ES-I3 (cell line): ENCODE measurements around the gene PERCC1.
"Not testable (repeated sequence)": the region's sequence is repeated elsewhere in the genome, so short reads cannot be mapped to it uniquely, and the experiment has no call there.

Experiments used
- H3K36me3 ChIP-seq: 2 replicates; pipeline ENCODE4 v1.6.1; 2013; ENCODE audit warnings: mild to moderate bottlenecking, low read length, control low read depth, moderate library complexity; ENCODE audit not compliant: insufficient read depth
- H3K4me1 ChIP-seq: 2 replicates; pipeline ENCODE4 v1.6.1; 2013; ENCODE audit warnings: mild to moderate bottlenecking, control low read depth, low read length; ENCODE audit not compliant: insufficient read depth
- H3K9ac ChIP-seq: 2 replicates; pipeline ENCODE4 v1.6.1; 2013; ENCODE audit warnings: low read depth, mild to moderate bottlenecking, low read length, moderate library complexity
- H3K9me3 ChIP-seq: 2 replicates; pipeline ENCODE4 v1.6.1; 2013; ENCODE audit warnings: mild to moderate bottlenecking, low read length, moderate library complexity; ENCODE audit not compliant: control insufficient read depth, insufficient read depth

PERCC1 gene

DNA sequence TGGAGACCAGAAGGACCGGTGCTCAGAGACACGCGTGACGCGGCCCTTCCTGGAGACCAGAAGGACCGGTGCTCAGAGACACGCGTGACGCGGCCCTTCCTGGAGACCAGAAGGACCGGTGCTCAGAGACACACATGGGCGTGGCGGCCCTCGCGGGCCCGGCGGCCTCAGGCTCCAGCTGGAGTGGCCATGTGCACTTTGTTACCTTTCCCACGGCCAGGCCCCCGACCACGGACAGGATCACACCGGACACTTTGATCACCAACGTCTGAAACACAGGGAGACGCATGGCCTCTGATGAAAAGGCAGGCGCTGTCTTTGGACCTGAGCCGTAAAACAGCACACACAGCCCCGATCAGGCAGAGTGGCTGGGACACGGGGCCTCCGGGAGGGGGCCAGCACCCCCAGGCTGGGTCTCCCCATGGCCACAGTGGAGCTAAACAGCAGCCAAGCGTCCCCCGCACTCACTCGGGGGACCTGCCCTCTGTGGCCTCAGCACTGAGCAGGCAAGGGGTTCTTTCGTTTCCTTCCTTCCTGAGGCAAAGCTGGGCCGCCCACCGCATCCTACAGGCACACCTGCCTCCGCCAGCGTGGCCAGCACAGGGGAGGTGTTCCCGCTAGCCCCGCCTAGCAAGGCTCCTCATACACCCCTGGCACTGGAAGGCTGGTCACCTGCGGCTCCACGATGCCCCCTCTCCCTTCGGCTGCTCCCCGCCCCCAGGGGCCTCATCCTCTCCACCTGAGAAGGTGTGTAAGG lies 26.8 kb downstream of the PERCC1 start:
- Histone ChIP-seq H3K36me3 (no peaks in the 10 kb centered on the region; the same call in 1 of the 2 replicates), H3K4me1 (no peaks in the 10 kb centered on the region), H3K9me3 (no peaks in the 10 kb centered on the region), H3K9ac (no peak overlapping the region)

DNA sequence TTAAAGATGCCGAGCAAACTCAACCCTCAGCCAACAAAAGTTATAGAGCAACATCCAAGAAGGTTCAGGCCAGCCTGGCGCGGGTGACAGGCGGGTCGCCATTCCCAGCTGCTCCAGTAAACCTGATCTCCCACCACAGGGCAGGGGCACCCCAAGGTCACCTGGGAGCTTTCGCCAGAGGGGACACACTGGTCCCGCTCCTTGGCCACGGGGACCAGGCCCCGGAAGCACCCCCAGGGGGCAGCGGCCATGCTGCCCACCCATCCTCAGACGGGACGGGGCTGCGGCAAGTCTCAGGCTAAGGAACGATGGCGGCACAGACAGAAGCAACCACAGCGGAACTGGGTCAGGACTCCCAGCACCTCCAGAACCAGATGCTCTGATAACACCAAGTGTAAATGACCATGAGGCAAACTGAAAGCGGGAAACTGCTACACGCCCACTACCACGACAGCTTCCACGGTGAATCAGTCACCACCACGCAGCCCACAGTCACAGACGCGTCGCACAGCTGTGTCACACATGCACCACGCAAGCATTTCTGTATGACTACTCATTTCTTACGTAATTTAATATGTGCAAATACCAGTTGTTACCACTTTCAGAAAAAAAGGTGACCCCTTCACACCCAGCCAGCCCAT lies 27.6 kb downstream of the PERCC1 start:
- no peaks in the 10 kb centered on the region for H3K4me1 ChIP-seq
- H3K36me3 ChIP-seq = peaks cover 2% of the 10 kb centered on the region
- no peak overlapping the region for H3K9ac ChIP-seq
- no peaks in the 10 kb centered on the region for H3K9me3 ChIP-seq

DNA sequence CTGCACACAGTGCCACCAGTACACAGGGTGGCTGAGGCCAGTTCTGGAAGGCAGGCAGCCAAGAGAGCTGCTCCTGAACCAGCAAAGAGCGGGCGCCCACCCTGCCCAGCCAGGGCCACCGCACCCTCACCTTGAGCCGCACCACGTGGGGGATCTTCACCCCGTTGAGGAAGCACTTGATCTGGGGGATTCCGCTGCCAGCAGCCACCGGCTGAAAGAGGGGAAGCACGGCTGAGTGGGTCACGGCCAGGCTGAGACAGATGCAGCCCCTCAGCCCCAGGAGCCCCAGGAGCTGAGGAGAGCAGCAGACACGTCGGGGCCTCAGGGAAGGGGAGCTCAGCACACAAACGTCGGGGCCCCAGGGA lies 28.1 kb downstream of the PERCC1 start:
- H3K36me3 ChIP-seq = peaks cover 2% of the 10 kb centered on the region
- H3K9me3 ChIP-seq = no peaks in the 10 kb centered on the region
- H3K4me1 ChIP-seq = no peaks in the 10 kb centered on the region
- H3K9ac ChIP-seq = no peak overlapping the region

DNA sequence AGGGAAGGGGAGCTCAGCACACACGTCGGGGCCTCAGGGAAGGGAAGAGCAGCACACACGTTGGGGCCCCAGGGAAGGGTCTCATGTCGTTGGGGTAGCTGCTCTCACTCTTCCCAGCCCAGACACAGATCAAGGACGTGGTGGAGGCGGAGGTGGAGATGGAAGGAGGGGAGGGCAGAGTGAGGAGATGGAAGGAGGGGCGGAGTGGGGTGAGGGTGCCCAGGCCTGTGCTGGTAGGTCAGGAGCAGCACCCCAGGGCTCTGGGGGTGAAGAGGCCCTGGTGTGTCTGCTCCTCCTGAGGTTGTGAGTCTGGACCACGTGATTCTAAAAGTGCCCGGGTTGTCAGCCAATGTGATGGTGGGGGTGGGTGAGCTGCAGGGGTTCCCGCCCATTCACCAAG lies 29.1 kb downstream of the PERCC1 start:
- Histone ChIP-seq H3K4me1 (no peaks in the 10 kb centered on the region), H3K9ac (no peak overlapping the region), H3K9me3 (no peaks in the 10 kb centered on the region), H3K36me3 (peaks cover 2% of the 10 kb centered on the region)

DNA sequence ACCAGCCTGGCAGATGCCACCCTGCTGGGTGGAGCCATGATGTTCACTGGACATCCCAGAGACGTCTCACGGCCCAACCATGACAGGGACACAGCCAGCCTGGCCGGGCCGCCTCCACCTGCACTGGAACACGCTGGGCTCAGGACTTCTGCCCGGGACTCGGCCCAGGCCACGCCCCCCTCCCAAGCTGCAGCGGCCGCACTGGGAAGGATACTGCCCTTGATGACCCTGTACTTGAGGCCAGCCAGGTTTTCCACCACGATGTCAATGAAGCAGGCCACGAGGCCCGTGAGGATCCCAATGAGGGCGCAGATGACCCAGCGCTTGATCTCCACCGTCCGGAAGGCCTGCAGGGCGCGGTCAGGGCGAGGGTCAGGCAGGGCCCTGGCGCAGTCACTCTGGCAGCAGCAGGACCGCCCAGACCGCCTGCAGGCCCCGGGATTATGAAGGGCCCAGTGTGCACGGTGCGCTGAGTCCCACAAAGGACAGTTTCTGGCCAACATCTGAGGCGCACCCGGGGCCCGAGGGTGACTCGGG lies 29.8 kb downstream of the PERCC1 start:
- Histone ChIP-seq H3K4me1 (no peaks in the 10 kb centered on the region), H3K9ac (no peak overlapping the region), H3K9me3 (no peaks in the 10 kb centered on the region), H3K36me3 (peaks cover 2% of the 10 kb centered on the region)

DNA sequence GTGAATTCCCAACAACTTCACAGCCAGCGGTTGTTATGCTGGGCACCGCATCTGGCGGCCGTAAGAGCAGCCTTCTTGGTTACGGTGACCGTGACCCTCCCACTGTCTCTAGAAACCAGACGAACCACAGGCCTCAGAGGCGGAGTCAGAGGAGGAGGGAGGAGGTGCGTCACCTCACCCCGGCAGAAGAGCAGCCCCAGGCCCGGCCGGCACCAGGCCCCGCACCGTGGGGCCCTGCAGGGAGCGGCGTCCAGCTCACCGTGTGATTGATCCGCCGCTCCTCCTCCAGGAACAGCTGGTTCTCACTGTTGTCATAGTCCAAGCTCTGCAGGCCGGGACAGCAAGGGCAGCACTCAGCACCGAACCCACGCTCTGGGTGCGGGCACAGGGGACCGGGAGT lies 30.3 kb downstream of the PERCC1 start:
- Histone ChIP-seq H3K9ac (no peak overlapping the region), H3K9me3 (no peaks in the 10 kb centered on the region), H3K4me1 (no peaks in the 10 kb centered on the region), H3K36me3 (peaks cover 2% of the 10 kb centered on the region; the same call in 1 of the 2 replicates)

DNA sequence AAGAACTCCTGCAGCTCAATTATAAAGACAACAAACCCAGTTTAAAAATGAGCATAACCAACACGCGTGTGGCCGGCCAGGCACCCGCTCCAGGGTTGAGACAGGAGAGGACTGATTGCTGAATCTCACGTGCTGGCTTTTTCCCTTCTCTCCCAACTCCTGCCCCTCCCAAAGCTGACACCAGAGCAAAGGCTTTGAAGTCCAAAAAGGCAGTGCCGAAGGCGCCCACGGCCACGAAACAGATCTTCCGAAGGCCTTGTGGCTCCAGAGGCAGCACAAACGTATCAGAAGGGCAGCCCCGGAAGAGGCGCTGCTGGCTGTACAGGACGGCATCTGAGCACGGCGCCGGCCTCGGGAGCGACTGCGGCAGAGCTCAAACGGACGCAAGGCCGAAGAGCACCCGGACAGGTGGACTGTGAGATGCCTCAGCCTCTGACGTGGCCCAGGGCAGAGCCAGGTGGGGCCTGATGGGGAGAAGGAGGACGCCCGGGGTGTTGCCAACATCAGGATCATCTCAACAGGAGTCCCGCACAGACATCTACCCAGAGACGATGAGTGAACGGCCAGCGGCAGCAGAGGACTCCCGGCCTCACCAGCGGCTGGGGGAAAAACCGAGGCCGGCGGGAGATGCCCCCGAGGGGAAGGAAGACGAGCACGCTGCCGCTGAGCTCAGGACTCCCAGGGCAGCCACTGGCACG lies 33.5 kb downstream of the PERCC1 start:
- H3K9ac ChIP-seq = no peak overlapping the region
- H3K4me1 ChIP-seq = no peaks in the 10 kb centered on the region

DNA sequence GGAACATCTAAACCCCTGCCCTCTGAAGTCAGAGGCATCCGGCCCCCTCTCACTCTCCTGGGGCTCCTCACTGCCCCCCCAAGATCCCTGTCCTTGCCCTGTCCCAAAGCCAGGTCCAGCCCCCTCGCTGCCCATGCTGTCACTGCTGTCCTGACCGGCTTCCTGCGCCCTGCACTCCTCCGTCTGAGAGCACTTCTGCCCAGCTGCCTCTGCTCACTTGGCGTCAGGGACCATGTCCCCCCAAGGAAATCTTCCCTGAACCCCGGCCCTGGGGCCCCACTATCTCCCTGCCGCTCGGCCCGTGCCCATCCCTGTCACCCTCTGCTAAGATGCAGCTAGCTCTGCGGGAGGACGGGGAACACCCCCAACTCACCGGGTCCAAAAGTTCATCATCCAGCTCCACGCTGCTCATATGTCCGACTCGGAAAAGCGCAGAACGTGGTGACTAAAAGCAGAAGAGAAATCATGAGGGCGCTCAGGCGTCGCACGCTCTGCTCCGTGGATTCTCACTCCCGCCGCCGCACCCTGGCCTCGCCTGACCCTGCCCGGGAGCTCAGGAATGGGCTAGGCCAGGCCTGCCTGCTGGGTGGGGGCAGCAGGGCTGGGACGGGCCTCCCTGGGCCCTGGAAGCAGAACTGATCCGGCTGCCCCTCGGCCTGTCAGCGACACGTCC lies 34.2 kb downstream of the PERCC1 start:
- peaks cover 2% of the 10 kb centered on the region; the same call in 1 of the 2 replicates for H3K36me3 ChIP-seq
- H3K9ac ChIP-seq = no peak overlapping the region
- H3K9me3 ChIP-seq = no peaks in the 10 kb centered on the region
- no peaks in the 10 kb centered on the region for H3K4me1 ChIP-seq

More for the DNA sequence above, 33.5 kb downstream of the PERCC1 start:
- Histone ChIP-seq H3K36me3 (peaks cover 2% of the 10 kb centered on the region; the same call in 1 of the 2 replicates), H3K9me3 (no peaks in the 10 kb centered on the region)

DNA sequence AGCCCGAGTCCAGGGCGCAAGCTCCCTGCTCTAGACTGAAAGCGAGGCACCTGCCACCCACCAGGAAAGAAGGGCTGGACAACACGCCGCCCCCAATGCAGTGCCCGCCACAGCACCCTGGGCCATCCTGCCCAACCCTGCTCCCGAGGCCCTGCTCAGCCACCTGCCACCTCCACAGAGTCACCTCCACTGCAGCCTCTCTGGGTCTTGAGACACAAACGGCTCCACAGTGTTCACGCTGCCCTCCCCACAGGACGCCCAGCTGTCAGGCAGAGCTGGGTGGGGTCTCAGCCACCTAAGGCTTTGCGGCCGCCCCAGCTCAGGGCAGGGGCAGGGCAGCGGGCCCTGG lies 34.7 kb downstream of the PERCC1 start:
- Histone ChIP-seq H3K9ac (no peak overlapping the region), H3K4me1 (no peaks in the 10 kb centered on the region), H3K9me3 (no peaks in the 10 kb centered on the region), H3K36me3 (peaks cover 2% of the 10 kb centered on the region; the same call in 1 of the 2 replicates)

DNA sequence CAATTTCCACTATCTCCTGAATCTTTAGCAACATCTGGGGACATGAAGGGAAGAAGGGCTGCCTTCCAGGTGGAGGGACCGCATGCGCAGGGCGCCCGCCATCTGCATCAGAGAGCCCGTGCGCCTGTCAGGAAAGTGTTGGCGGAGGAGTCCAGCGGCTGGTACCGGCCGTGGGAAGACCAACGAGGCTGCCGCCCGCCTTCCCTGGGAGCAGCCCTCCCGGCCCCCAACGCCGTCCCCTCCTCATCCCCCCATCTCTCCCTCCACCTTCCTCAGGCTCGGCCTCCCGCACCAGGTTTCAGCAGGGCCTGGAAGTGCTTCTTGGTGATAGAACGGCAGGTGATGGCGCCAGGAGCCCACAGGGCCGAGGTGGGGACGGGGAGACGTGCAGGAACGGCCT lies 35.2 kb downstream of the PERCC1 start:
- Histone ChIP-seq H3K36me3 (peaks cover 2% of the 10 kb centered on the region; the same call in 1 of the 2 replicates), H3K9me3 (no peaks in the 10 kb centered on the region), H3K4me1 (no peaks in the 10 kb centered on the region), H3K9ac (no peak overlapping the region)

DNA sequence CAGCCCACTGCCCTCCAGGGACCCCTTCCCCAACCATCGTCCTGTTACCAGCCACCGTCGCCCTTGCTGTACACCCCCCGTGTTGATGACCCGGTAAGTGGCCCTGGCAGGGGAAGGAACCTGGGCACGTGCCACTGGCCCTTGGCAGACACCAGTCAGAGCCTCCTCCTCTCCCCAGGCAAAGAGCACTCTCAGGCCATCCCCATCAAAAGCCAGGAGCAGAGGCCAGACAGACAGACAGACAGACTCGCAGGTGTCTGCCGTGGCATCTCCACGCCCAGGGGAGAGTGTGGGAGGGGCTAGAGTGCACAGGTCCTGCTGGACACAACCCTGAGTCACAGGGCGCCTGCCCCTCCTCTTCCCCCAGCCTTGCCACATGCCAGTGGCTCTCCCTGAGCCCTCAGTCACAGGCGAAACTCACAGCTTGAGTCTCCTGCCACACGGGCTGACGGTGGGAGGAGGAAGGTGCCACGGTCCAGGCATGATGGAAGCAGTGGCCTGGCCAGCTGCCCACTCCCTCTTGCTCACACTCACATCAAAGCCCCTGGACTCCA lies 36.2 kb downstream of the PERCC1 start:
- Histone ChIP-seq H3K9ac (no peak overlapping the region), H3K36me3 (peaks cover 2% of the 10 kb centered on the region; the same call in 1 of the 2 replicates), H3K9me3 (no peaks in the 10 kb centered on the region), H3K4me1 (no peaks in the 10 kb centered on the region)

DNA sequence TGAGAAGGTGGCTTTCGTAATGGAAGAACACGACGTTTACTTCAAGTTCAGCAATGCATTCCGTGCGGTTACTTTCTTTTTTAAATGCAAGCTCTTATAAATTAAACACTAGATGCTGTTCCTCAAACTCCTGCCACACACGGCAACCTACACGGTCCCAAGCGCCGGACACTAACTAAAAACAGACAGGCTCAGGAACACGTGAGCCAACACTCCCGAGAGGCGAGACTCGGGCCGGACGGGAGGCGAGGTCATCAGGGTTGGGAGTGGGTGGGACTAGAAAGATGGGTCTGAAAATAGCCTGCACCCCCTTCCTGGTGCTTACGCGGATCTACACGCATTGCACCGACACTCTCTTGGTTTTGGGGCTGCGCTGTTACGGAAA lies 37.5 kb downstream of the PERCC1 start:
- Histone ChIP-seq H3K4me1 (no peaks in the 10 kb centered on the region), H3K36me3 (no peaks in the 10 kb centered on the region), H3K9me3 (no peaks in the 10 kb centered on the region), H3K9ac (no peak overlapping the region)

DNA sequence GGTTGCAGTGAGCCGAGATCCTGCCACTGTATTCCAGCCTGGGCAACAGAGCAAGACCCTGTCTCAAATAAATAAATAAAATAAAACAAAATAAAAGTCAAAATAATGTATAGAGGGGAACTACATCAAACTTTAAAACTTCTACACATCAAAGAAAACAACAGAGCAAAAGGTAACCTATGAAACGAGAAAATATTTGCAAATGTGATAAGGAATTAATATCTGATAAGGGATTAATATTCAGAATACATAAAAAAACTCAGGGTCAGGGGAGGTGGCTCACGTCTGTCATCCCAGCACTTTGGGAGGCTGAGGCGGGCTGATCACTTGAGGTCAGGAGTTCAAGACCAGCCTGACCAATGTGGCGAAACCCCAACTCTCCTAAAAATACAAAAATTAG lies 38.3 kb downstream of the PERCC1 start:
- not testable (repeated sequence) for H3K9ac ChIP-seq, H3K9me3 ChIP-seq, H3K4me1 ChIP-seq, H3K36me3 ChIP-seq

DNA sequence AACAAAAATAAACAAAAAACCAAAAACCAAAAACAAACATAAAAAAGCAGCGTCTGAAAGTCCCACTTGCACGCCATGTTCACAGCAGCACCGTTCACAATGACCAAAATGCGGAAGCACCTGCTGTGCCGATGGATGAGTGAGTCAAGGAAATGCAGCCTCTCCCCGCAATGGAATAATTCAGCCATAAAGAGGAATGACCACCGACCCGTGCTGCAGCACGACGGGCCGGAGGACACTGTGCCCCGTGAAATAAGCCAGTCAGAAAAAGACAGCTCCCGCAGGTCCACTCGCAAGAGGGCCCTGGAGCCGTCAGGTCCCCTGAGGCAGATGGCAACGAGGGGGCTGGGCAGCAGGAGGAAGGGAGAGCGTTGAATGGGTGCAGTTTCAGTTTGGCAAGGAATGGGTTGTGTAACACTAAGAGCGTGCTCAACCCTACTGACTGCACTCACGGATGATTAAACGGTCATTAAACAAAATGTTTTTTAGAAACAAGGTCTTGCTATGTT lies 38.9 kb downstream of the PERCC1 start:
- H3K4me1 ChIP-seq = no peaks in the 10 kb centered on the region
- H3K9ac ChIP-seq = no peak overlapping the region
- no peaks in the 10 kb centered on the region for H3K9me3 ChIP-seq
- H3K36me3 ChIP-seq = no peaks in the 10 kb centered on the region
